ENCODE data around the gene CALN1.
"Not testable (repeated sequence)": the region's sequence is repeated elsewhere in the genome, so short reads cannot be mapped to it uniquely, and the experiment has no call there.

CALN1 gene

DNA sequence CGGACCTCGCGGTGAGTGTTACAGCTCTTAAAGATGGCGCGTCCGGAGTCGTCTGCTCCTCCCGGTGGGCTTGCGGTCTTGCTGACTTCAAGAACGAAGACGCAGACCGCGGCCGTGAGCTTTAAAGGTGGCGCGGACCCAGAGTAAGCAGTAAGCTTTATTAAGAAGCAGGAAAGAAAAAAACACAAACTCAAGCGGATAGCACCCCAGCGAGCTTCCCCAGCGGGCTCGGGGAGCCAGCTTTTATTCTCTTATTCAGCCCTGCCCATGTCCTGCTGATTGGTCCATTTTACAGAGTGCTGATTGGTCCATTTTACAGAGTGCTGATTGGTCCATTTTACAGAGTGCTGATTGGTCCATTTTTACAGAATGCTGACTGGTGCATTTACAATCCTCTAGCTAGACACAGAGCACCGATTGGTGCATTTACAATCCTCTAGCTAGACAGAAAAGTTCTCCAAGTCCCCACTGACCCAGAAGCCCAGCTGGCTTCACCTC is at the start of gene CALN1:
Gene CALN1, minus strand, starts transcription at position 218 of the 498 bp plus-strand sequence.
- DNase-seq, result not testable (repeated sequence)

DNA sequence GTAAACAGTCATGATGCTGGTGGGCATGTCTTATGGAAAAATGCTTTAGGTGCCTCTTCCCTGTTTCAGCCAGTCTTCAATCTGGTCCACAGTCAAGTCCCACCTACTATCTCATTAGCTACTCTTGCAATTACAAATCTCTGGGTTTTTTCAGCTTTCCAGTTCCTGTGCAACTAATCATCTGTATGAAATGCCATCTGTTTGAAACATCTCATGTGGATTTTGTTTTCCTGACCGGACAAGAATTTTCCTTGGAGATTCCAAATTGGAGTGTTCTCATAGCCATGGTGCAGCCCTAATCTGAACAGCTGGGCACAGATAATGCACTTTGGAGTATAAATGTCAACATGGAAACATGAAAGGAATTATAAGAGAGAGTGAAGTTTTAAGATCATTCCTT is 41.3 kb upstream of the CALN1 start:
- no peak for DNase-seq

DNA sequence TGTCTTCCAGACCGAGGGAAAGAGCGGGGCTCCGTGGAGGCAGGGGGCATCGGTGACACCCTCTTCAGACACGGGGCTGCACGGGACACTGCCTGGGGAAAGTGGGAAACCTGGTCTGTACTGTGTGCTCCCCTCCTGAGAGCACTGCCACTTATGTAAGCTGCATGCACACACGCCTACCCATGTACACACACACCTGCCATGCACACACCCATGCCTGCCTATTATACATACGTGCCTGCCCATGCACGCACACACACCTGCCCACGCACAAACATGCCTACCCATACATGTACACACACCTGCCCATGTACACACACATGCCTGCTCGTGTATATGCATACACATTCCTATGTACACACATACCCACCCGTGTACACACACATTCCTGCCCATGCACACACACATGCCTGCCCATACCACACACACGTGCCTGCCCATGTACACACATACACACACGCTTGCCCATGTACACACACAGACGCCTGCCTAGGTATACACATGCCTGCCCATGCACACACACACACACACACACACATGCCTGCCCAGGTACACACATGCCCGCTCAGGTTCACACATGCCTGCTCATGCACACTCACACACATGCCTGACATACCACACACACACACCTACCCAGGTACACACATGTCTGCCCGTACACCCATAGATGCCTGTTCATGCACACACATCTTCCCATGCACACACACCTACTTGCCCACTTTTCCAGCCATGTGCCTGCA is 35.5 kb upstream of the CALN1 start:
- DNase-seq, result no peak

GRCh38 chr7:72446591-72447462 is 34.7 kb upstream of the CALN1 start:
- DNase-seq, result no peak

DNA sequence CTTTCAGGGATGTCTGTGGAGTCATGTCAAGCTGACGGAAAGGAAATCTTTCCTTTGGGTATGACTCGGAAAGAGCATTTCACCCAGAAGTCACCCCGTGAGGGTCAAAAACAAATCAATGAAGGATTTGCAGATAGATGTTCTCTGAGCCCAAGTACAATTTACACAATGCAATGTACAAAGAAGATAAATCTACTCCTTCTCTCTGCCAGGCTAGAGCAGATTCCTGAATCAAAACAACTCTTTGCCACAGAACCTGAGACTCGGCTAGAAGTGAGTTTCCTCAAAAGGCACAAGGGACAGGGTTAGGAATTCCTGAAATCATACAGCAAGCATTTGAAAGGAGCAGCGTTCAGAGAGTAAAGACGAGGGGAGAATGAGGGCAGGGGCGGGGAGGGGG is 34.0 kb upstream of the CALN1 start:
- no peak for DNase-seq

DNA sequence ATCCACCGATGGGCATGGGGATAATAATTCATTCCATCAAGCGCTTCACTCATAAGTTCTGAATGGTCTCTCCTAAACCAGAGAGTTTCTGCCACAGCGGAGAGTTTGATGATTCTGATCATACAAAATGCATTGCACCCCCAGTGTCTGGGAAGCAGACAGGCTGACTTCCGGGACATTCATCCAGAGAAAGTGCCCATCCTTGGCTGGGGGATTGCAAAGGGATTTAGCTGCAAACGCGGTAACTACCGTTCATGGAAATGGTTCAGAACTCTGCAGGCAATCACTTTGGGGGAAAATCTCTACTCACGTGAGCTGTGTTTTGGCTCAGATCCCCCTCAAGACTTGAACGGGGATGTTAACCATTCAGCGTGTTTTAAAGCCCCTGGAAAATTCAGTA is 33.4 kb upstream of the CALN1 start:
- no peak for DNase-seq

DNA sequence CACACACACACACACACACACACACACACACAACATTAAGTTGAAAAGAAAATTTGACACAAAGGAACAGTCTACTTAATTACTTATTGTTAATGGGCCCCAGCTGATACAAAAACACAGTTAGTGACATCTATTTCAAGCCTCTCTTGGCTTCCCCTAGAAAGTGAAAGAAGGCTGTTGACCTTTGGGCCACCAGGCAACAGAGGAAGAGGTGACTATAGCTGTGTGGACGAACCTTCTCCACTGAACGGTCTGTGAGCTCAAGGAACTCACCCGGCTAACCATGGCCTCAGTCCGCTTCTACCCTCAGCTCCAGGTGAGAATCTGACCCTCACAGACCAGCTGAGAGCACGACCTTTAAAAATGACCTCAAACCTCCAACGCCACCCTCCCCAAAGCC is 32.9 kb upstream of the CALN1 start:
- no peak for DNase-seq

GRCh38 chr7:72444026-72444776 is 32.1 kb upstream of the CALN1 start:
- no peak for DNase-seq

DNA sequence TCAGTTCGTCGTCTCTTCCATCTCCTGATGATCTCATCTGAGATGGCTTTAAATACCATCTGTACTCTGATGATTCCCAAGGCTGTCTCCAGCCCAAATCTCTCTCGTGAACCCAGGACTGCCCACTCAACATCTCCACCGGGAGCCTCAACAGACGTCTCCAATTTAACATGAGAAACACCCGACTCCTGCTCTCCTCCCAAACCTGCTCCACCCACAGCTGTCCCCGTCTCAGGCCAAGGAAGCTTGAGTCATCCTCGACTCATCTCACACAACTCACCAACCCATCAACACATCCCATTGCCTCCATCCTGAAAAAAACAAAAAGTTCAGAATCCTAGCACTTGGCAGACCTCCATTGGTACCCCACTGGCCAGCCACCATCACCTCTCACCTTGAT is 29.7 kb upstream of the CALN1 start:
- no peak for DNase-seq

DNA sequence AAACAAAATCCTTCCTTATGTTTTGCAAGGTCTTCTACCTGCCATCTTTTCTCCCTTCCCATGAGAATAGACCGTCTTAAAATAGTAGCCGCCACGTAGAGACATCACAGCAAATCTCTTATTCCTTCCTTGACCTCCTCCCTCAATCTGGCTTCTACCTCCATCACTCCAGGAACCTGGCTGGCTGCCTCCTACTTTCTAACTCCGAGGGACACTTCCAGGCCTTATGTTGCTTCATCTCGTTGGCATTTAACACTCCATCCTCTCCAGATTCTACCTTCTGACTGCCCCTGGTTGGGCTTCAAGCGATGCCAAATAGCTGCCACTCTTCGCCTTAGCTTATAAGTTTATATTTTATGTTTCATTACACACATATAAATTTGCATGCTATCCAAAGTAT is 26.4 kb upstream of the CALN1 start:
- DNase-seq, result no peak

GRCh38 chr7:72437610-72438009 is 25.5 kb upstream of the CALN1 start:
- DNase-seq, result no peak

DNA sequence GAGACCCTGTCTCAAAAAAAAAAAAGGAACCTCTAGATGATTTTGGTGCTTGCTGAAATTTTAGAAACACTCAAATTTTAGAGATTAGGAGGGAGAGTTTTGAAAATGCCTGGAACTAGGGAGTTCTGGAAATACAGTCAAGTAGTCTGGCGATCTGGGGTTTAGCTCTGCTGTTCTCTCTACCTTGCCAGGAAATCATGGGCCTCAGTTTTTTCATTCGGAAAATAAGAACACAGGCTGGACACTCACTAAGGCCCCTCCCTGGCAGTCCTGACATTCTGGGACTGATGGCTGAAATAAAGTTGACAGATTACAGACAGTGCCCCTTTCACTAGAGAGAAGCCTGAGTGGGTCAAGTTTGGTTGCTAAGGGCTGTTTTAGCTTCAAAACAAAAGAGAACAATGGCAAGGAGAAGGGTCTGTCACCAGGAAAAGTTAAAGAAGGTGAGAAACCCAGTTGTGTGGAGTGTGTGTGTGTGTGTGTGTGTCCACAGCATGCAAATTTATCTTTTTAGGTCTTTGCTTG is 25.0 kb upstream of the CALN1 start:
- DNase-seq, result no peak

DNA sequence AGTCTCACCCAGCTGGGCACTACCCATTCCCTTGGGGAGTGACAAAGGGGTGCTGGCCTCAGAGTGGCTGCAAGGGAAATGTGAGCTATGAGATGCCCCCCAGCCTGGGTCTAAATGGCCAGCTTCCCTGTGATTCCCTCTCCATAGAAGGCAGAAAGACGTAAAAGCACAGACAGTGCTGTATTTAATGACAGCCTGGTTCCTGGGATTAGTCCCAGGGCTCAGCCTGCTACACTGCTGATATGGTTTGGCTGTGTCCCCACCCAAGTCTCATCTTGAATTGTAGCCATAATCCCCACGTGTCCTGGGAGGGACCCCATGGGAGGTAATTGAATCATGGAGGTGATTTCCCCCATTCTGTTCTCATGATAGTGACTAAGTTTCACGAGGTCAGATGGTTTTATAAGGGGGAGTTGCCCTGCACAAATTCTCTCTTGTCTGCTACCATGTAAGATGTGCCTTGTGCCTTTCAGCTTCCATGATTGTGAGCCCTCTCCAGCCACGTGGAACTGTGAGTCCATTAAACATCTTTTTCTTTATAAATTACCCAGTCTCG is 23.9 kb upstream of the CALN1 start:
- DNase-seq, result no peak

- DNase-seq, result no peak
Observed at GRCh38 chr7:72435366-72435765, 23.2 kb upstream of the CALN1 start.

DNA sequence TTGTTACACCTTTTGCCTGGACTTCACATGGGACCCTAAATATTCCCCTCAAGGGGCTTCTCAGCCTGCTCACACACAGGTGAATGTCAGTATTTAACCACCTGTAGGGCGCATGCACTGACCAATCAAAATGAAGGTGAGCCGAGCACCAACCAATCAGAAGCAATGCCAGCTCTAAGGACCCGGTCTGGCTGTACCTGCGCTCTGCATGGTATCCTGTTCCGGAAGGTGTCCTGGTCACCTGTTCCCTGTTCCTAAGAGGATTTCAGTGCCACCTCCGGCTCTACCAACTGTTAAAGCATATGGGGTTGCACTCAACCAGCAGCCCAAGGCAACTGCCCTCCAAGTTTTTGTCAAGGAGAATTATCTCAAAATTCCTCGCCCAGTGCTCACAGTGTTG is 18.4 kb upstream of the CALN1 start:
- DNase-seq, result no peak

- DNase-seq, result no peak
Observed at GRCh38 chr7:72429316-72429715, 17.2 kb upstream of the CALN1 start.

DNA sequence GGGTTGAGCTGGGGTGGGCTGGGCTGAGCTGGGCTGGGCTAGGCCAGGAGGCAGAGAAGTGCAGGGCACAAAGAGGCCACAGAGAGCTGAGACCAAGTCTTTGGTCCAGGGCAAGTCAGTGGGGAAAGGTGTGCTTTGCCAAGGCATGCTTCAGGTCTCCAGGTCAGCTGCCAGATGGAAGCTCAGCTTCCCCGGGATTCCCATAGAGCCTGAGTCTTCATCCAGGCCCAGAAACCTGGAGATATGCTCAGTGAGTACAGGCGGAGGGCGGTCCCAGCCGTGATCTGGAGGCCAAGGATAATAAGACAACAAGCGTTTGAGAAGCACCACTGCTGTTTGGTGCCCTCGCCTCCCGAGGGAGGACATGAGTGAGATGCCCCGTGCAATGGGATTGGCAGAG is 4.7 kb upstream of the CALN1 start:
- DNase-seq, result no peak

GRCh38 chr7:72415586-72415985 is 3.4 kb upstream of the CALN1 start:
- no peak for DNase-seq

DNA sequence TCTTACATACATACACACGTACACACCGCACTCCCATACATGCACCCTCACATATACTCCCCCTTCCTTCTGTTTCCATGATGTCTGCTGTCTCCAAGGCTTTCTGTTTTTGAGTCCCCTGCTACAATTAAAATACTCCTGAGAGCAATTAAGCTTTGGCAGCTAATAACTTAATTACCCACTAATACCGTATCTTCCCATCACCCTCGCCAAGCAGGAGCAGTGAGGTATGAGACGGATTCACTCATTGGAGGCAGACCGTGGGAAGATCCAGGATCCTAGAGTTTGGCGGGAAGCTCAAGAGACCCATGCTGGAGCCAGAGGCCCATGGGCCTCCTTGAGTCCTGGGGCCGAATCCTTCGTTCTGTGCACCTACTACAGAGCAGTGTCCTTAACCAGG is 1.7 kb upstream of the CALN1 start:
- no peak for DNase-seq

DNA sequence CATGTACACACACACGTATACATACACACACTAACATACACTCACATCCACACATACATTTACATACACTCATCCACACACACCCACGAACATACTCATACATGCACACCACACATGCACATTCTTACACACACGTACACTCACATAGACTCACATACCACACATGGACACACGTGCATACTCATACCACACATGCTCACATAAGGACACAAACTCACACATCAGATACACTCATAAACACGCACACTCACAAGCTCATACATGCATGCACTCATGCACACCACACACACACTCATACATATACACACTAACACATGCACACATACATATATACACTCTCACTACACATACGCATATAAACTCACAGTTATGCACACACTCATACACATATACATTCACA is 1.2 kb upstream of the CALN1 start:
- no peak for DNase-seq

- DNase-seq, result no peak
Observed at GRCh38 chr7:72411419-72411818, 719 bp downstream of the CALN1 start.

GRCh38 chr7:72409638-72410015 is 2.5 kb downstream of the CALN1 start:
- no peak for DNase-seq

Data from activated CD4-positive, alpha-beta T cell treated with anti-CD3 and anti-CD28 coated beads for 4 hours (primary cell).